Adipocyte (in vitro differentiated cells): Measurements from ENCODE around the gene CSPG4.
"Not testable (repeated sequence)": the region's sequence is repeated elsewhere in the genome, so short reads cannot be mapped to it uniquely, and the experiment has no call there.

ENCODE experiments used
- DNase-seq: peaks from one replicate; pipeline ENCODE4 v3.0.0-alpha.2; 2015; ENCODE audit warnings: low read depth
- H3K27me3 ChIP-seq: replicated peaks from 2 replicates; pipeline ENCODE4 v1.7.0; 2013; ENCODE audit warnings: mild to moderate bottlenecking, low read length, moderate library complexity; ENCODE audit not compliant: control insufficient read depth, insufficient read depth
- H3K36me3 ChIP-seq: 2 replicates; pipeline ENCODE4 v1.7.0; 2013; ENCODE audit warnings: low read length, mild to moderate bottlenecking, moderate library complexity; ENCODE audit not compliant: control insufficient read depth, insufficient read depth, severe bottlenecking
- H3K4me1 ChIP-seq: 2 replicates; pipeline ENCODE4 v1.7.0; 2013; ENCODE audit warnings: mild to moderate bottlenecking, low read length, moderate library complexity; ENCODE audit not compliant: control insufficient read depth, insufficient read depth
- H3K4me3 ChIP-seq: 2 replicates; pipeline ENCODE4 v1.7.0; 2013; ENCODE audit warnings: mild to moderate bottlenecking, low read length, moderate library complexity
- H3K9ac ChIP-seq: 2 replicates; pipeline ENCODE4 v1.7.0; 2013; ENCODE audit warnings: mild to moderate bottlenecking, low read length, moderate library complexity
- H3K9me3 ChIP-seq: 2 replicates; pipeline ENCODE4 v1.7.0; 2013; ENCODE audit warnings: mild to moderate bottlenecking, low read length, moderate library complexity; ENCODE audit not compliant: control insufficient read depth

CSPG4 gene

GRCh38 chr15:75706682-75706954 lies 6.0 kb downstream of the CSPG4 start:
- Histone ChIP-seq H3K27me3 (no peaks in the 10 kb centered on the region), H3K4me1 (peaks cover 19% of the 10 kb centered on the region), H3K9me3 (no peaks in the 10 kb centered on the region), H3K4me3 (no peak overlapping the region), H3K36me3 (no peaks in the 10 kb centered on the region), H3K9ac (no peak overlapping the region)
- no peak for DNase-seq

DNA sequence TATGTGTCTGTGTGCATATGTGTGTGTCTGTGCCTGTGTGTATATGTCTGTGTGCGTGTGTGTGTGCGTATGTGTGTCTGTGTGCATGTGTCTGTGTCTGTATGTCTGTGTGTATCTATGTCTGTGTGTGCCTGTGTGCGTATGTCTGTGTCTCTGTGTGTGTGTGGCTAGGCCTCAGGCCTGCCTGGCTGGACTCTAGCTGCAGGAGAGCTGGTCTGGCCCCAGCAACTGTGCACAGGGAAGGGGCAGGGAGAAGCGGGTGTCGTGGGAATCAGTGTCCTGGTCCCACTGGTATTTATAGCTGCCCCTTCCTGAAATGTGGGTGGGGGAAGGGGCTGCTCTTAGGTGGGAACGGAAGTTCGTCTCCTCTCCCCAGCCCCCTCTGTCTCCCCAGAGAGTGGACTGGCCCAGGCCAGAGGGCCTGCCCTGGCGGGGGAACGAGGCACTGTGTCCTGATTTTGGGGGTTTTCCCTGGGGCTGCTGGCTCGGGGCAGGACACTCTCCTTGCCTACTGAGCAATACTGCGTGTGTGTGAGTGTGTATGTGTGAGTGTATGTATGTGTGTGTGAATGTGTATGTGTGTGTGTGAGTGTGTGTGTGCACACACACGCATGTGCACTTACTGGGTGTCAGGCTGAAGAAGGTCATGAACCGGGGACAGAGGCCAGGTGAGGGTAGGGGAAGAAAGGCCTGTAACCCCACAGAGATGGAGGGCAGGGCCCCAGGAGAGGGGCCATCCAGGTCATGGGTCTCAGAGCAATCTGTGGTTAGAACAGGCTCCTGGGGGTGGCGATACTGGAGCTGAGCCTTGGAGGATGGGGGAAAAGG lies 6.6 kb downstream of the CSPG4 start:
- DNase-seq, result no peak
- no peaks in the 10 kb centered on the region for H3K27me3 ChIP-seq
- no peak overlapping the region for H3K4me3 ChIP-seq
- H3K9ac ChIP-seq, result peak overlapping the region; percentile 34
- no peaks in the 10 kb centered on the region for H3K9me3 ChIP-seq
- peaks cover 21% of the 10 kb centered on the region for H3K4me1 ChIP-seq
- H3K36me3 ChIP-seq, result no peaks in the 10 kb centered on the region

GRCh38 chr15:75705375-75705774 lies 7.3 kb downstream of the CSPG4 start:
- not testable (repeated sequence) for H3K27me3 ChIP-seq, H3K9ac ChIP-seq, H3K36me3 ChIP-seq, H3K9me3 ChIP-seq, H3K4me3 ChIP-seq, DNase-seq
- H3K4me1 ChIP-seq, result peaks cover 28% of the 10 kb centered on the region

DNA sequence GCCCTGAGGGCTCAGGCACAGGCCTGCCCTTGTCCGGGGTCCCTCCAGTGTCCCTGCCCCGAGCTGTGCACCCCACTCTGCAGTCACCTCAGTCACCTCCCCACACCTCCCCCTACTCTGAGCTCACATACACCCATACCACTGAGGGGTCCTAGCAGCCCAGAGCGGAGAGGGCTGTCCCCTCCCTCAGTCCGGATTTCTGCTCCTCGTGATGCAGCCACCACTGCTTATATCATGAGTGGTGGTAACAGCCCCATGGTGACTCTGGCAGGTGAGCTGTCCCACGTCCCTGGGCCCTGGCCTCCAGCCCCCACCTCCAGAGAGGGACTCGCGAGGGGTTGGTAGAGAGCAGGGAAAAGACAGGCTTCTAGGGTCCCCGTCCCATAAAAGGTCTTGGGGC lies 8.0 kb downstream of the CSPG4 start:
- Histone ChIP-seq H3K27me3 (no peaks in the 10 kb centered on the region), H3K36me3 (no peaks in the 10 kb centered on the region), H3K9me3 (no peaks in the 10 kb centered on the region), H3K9ac (peak overlapping the region; percentile 40), H3K4me3 (no peak overlapping the region), H3K4me1 (peaks cover 31% of the 10 kb centered on the region)
- DNase-seq, result no peak

- peaks cover 31% of the 10 kb centered on the region for H3K4me1 ChIP-seq
Measured at GRCh38 chr15:75704263-75704615, 8.4 kb downstream of the CSPG4 start.

DNA sequence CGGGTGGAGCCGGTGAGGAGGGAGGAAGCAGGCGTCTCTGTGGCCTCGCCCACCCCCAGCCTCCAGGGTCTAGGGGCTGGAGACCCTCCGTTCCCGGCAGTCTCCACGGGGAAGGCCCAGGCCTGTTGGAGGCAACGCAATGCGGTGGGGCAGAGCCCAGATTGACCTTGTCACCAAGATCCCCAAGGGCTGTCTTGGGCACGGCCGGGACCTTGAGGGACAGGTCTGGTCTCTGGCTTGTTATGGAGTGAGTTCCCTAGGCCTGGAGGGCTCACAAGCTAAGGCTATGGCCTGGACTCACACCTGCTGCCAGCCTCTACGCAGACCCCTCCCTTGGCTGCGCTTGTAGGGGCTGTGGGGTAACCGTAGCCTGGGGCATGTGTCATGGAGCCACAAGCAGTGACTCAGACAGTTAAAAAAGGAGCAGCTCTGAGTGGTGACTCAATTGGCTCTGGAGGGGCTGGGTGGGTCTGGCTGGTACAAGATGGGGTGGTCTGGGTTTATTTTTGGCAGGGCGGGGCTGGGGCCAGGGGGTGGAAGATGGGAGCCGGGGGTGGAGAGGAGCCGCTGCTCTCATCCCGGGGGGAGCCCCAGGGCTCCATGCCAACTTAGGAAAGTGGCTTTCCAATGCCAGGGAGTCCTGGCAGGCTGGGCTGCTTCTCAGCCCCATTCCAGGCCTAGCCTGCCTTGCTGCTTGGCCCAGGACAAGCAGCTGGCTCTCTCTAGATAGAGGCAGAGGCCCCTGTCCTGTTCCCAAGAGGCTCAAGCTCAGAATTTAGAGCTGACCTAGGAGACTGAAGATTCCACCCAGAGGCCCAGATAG lies 9.0 kb downstream of the CSPG4 start:
- not testable (repeated sequence) for H3K4me3 ChIP-seq, H3K9me3 ChIP-seq, H3K36me3 ChIP-seq, DNase-seq, H3K27me3 ChIP-seq
- Histone ChIP-seq H3K4me1 (peaks cover 31% of the 10 kb centered on the region), H3K9ac (peak overlapping the region; percentile 40)

More at GRCh38 chr15:75704263-75704615, 8.4 kb downstream of the CSPG4 start:
- H3K27me3 ChIP-seq, result no peaks in the 10 kb centered on the region
- H3K36me3 ChIP-seq, result no peaks in the 10 kb centered on the region
- H3K9me3 ChIP-seq, result no peaks in the 10 kb centered on the region
- peak overlapping the region; percentile 40 for H3K9ac ChIP-seq
- DNase-seq, result no peak
- H3K4me3 ChIP-seq, result no peak overlapping the region

- Histone ChIP-seq H3K4me1 (peaks cover 31% of the 10 kb centered on the region), H3K4me3 (no peak overlapping the region)
Measured at GRCh38 chr15:75702436-75702835, 10.2 kb downstream of the CSPG4 start.

DNA sequence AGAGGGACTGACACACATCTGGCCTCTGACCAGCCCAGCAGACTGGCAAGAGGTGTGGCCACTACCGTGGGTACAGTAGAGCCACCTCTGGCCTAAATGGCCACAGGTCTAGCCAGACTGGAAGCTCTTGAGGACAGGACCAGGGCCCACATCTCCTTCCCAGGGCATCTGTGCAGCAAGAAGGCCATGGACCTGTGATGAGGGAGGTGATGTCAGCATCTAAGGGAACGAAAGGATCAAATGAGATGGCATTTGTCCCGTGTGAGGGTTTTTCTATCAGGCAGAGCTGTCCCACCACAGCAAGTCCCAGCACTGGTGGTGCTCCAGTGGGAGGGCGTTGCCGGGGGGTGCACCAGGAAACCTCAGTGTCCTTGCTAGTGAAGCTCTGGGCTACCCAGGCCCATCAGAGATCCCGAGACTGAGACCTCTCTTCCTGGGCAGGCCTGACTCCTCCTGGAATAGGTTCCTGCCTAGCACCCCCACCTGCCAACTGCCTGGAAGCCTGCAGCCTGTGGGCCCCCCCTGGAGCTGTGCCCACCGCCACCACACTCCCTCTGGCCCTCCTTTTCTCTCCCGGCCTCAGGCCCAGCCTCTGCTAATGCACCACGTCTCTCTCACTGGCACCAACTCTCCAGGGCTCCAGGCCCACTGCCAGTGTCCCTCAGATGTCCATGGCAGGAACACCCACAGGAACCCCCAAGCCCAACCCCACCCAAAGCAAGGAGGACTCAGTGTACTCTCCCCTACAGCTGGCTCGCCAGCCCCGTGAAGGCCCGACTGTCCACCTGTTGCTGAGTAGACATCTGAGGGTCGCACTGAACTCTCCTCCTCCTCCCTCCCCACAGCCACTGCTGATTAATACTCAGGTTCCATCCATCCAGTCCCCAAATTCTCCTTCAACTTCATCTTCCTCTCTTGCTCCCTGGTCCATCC lies 11.3 kb downstream of the CSPG4 start:
- DNase-seq, H3K9ac ChIP-seq, H3K36me3 ChIP-seq, H3K27me3 ChIP-seq, H3K4me3 ChIP-seq, H3K9me3 ChIP-seq: not testable (repeated sequence)
- peaks cover 27% of the 10 kb centered on the region for H3K4me1 ChIP-seq

More at GRCh38 chr15:75702436-75702835, 10.2 kb downstream of the CSPG4 start:
- H3K36me3 ChIP-seq, result no peaks in the 10 kb centered on the region
- DNase-seq, result no peak
- H3K9me3 ChIP-seq, result no peaks in the 10 kb centered on the region
- no peaks in the 10 kb centered on the region for H3K27me3 ChIP-seq
- H3K9ac ChIP-seq, result no peak overlapping the region

DNA sequence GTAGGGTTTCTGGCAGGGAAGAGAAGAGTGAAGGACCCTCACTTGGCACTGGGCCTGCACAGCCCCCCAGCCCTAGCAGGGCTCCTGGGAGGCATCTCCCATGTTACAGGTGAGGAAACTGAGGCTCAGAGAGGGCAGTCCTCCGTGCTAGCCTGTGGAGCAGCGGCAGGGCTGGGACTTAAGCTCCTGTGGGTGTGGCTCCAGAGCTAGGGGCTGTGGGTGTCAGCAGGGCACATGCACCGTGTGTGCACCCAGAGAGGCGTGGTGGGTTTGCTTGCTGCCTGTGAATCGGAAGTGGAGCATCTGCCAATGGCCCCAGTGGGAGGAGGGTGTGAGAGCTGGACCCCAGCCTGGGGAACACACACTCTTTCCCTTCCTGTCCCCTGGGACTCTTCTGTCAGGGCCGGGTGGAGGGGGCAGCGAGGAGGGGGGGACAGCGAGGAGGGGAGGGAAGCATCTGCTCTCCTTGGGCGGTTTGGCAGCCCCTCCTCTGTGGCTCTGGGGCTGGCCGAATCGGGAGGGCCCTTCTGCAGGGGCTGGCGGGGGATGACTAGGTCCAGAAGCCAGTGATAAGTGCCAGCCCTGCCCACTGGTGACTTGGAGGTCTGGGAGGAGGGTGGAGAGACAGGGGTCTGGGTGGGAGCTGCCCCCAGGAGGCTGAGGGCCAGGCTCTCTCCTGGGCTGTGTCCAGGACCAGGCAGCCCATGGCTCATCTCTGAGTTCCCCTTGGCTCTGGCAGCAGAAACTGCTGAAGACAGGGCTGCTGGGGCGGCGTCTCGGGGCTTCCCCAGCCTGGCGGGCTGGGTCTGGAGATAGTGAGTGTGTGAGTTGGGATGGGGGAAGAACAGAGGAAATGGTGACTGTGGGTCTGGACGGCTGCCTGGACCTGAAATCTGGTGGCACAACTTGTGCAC lies 12.4 kb downstream of the CSPG4 start:
- not testable (repeated sequence) for H3K9ac ChIP-seq, H3K27me3 ChIP-seq, H3K9me3 ChIP-seq, H3K36me3 ChIP-seq, H3K4me3 ChIP-seq
- H3K4me1 ChIP-seq, result peaks cover 21% of the 10 kb centered on the region
- DNase-seq, result peak; percentile 70

GRCh38 chr15:75699517-75699916 lies 13.1 kb downstream of the CSPG4 start:
- H3K36me3 ChIP-seq, H3K9me3 ChIP-seq, H3K4me3 ChIP-seq, H3K9ac ChIP-seq, H3K27me3 ChIP-seq, DNase-seq: not testable (repeated sequence)
- peaks cover 24% of the 10 kb centered on the region for H3K4me1 ChIP-seq
